NT2/D1 (cell line): ENCODE measurements around the gene NELL2.

ENCODE experiments used
- DNase-seq: peaks from one replicate; pipeline ENCODE4 v3.0.0-alpha.2; 2011; ENCODE audit warnings: low read depth, low spot score
- H3K27me3 ChIP-seq: 2 replicates; pipeline ENCODE4 v1.6.0; 2011; ENCODE audit warnings: mild to moderate bottlenecking; ENCODE audit not compliant: insufficient read length, insufficient read depth
- H3K36me3 ChIP-seq: 2 replicates; pipeline ENCODE4 v1.6.1; 2011; ENCODE audit warnings: mild to moderate bottlenecking, low read length, mixed read lengths; ENCODE audit not compliant: insufficient read depth, insufficient read length
- H3K4me1 ChIP-seq: 2 replicates; pipeline ENCODE4 v1.5.1; 2011; ENCODE audit not compliant: insufficient read depth, insufficient read length
- H3K4me3 ChIP-seq: 2 replicates; pipeline ENCODE4 v1.5.1; 2011; ENCODE audit warnings: low read depth; ENCODE audit not compliant: insufficient read length
- H3K9ac ChIP-seq: 2 replicates; pipeline ENCODE4 v1.6.0; 2011; ENCODE audit warnings: low read depth; ENCODE audit not compliant: insufficient read length
- H3K9me3 ChIP-seq: 2 replicates; pipeline ENCODE4 v1.5.1; 2011; ENCODE audit warnings: mild to moderate bottlenecking, low read length; ENCODE audit not compliant: insufficient read depth
- SUZ12 ChIP-seq: IDR thresholded peaks from 2 replicates; pipeline ENCODE4 v1.6.1; 2011; ENCODE audit not compliant: insufficient read length, insufficient read depth; ENCODE audit errors: extremely low read depth
- YY1 ChIP-seq: IDR thresholded peaks from 2 replicates; pipeline ENCODE4 v1.6.1; 2011; ENCODE audit not compliant: insufficient read length, insufficient read depth
- ZNF274 ChIP-seq: IDR thresholded peaks from 2 replicates; pipeline ENCODE4 v1.6.1; 2011; ENCODE audit warnings: mild to moderate bottlenecking, low read depth, low read length

NELL2 gene

DNA sequence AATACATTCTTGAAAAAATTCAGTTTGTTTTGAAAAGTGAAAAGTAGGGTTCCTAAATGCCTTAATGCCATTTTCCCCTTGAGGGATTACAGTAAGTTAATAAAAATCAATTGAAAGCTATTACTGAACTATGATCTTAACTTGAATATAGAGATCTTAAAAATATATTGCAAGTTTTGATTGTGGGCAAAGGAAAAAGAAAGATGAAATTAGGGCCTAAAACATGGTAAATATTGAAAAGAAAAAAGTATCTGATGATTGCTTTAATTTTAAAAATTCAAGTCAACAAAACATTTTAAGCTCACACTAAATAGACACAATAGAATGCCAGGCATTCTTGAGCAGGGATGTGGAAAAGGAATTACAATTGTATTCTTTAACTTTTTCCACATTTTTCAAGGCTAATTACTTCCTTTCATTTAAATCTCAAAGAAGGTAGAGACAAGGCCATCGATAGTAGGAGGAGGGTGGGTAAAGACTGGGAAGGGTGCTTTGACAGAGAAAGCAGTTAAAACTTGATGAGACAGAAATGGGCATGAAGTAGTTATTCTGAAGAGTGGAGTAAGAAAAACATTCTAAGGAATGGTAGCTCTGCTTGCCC lies 294.4 kb downstream of the NELL2 start:
- TF ChIP-seq SUZ12 (no peak), ZNF274 (no peak), YY1 (no peak)
- H3K9ac ChIP-seq = no peak overlapping the region
- H3K36me3 ChIP-seq = no peaks in the 10 kb centered on the region
- peaks cover 10% of the 10 kb centered on the region; the same call in 1 of the 2 replicates for H3K9me3 ChIP-seq
- H3K4me1 ChIP-seq = no peaks in the 10 kb centered on the region
- DNase-seq = peak; percentile 72
- H3K27me3 ChIP-seq = no peaks in the 10 kb centered on the region
- H3K4me3 ChIP-seq = no peak overlapping the region

- no peak for DNase-seq
- Histone ChIP-seq H3K9ac (no peak overlapping the region), H3K9me3 (no peaks in the 10 kb centered on the region), H3K4me1 (no peaks in the 10 kb centered on the region), H3K36me3 (no peaks in the 10 kb centered on the region), H3K27me3 (no peaks in the 10 kb centered on the region), H3K4me3 (no peak overlapping the region)
- no peak for TF ChIP-seq ZNF274
- TF ChIP-seq SUZ12 = no peak
These were observed 301.5 kb downstream of the NELL2 start for GRCh38 chr12:44574586-44574985.

DNA sequence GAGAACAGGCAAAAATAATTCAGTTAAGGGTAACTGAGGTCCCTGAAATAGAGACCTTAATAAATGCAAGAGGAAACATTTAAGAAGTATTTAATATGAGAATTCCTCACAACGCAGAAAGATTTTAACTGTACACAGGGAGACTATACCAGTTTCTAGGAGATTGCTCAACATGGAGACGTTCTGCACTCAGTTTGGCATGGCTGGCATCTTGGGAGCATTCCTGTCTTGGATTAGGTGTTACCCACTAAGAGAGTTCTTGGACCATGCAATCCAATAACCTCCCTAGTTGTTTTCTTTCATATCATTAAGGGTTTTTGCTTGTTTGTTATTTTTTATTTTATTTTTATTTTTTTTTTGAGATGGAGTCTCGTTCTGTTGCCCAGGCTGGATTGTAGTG lies 302.4 kb downstream of the NELL2 start:
- no peak for DNase-seq
- H3K4me3 ChIP-seq = no peak overlapping the region
- TF ChIP-seq SUZ12 (no peak), ZNF274 (no peak), YY1 (no peak)
- no peaks in the 10 kb centered on the region for H3K4me1 ChIP-seq
- no peaks in the 10 kb centered on the region for H3K27me3 ChIP-seq
- no peak overlapping the region for H3K9ac ChIP-seq
- no peaks in the 10 kb centered on the region for H3K36me3 ChIP-seq
- no peaks in the 10 kb centered on the region for H3K9me3 ChIP-seq

DNA sequence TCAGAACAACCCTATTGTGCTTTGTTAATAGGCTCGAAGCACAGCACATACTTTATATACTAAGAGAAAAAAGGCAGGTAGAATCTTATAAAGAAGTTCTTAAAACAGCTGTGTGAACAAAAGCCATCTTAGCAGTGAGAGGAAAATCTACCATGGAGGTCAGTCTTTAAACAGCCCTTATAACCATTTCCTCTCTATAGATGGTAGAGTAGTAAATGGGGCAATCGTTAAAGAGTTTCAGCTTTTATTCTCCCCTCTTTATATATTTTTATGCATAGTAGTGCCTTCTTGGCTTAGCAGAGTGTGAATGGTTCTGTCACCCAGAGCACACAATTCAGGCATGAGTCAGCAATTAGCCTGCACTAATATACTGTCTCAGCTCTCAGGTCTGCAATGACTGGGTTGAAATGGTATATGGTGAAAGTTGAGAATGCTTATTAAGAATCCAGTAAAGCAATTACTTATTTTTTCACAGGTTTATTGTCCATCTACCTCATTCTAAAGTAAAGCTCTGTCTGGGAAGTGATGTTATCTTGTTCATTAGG lies 305.0 kb downstream of the NELL2 start:
- Histone ChIP-seq H3K9ac (no peak overlapping the region), H3K27me3 (no peaks in the 10 kb centered on the region), H3K9me3 (no peaks in the 10 kb centered on the region), H3K36me3 (no peaks in the 10 kb centered on the region), H3K4me1 (no peaks in the 10 kb centered on the region), H3K4me3 (no peak overlapping the region)
- no peak for TF ChIP-seq SUZ12
- TF ChIP-seq ZNF274 = no peak
- TF ChIP-seq YY1 = no peak
- no peak for DNase-seq

DNA sequence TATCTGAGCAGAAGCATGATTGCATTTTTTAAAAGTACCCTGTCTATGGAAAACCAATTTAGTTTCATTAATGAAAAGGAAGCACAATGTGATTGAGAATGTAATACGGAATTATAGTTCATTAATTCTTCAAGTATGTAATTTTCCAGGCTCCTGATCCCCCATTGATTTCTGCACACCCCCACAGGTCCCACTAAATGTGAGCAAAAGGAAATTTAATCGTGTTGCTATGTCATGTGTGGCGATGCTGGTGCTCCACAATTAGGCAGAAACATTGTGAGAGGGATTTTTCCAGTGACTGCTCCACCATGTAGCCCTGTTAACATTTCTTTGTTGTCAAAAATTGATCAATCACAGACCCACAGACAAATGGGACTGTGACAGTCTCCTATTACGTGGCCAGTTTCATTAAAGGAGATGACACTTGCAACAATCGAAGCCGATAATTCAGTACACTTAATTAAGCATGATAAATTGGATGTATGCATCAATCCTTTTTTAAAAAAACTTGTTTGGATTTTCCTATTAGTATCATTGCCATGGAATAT lies 306.0 kb downstream of the NELL2 start:
- Histone ChIP-seq H3K4me3 (no peak overlapping the region), H3K27me3 (no peaks in the 10 kb centered on the region), H3K36me3 (no peaks in the 10 kb centered on the region), H3K4me1 (no peaks in the 10 kb centered on the region), H3K9me3 (no peaks in the 10 kb centered on the region), H3K9ac (no peak overlapping the region)
- TF ChIP-seq YY1 = no peak
- TF ChIP-seq SUZ12 = no peak
- no peak for TF ChIP-seq ZNF274
- DNase-seq = no peak

DNA sequence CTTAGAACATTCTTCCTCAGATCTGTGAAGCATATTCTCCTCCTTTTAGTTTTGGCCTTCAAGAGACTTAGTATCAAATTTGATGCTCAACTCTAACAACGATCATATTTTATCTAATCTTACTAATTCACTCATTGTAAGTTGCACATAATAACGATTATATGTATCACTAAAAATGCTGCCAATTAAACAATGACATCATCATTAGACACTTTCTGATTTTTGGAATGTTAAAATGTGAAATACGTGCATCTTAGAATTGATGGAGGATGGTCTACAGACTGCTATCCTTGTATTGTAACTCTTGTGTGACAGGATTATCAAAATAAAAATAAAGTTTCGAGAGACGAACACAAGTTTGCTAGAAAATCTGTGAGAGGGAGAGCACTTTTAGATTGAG lies 311.0 kb downstream of the NELL2 start:
- Histone ChIP-seq H3K9me3 (no peaks in the 10 kb centered on the region), H3K4me3 (no peak overlapping the region), H3K36me3 (no peaks in the 10 kb centered on the region), H3K4me1 (no peaks in the 10 kb centered on the region), H3K9ac (no peak overlapping the region), H3K27me3 (no peaks in the 10 kb centered on the region)
- TF ChIP-seq ZNF274 (no peak), SUZ12 (no peak), YY1 (no peak)
- DNase-seq = no peak

- no peak for DNase-seq
- H3K27me3 ChIP-seq = no peaks in the 10 kb centered on the region
- no peak for TF ChIP-seq SUZ12
- no peak for TF ChIP-seq YY1
- TF ChIP-seq ZNF274 = no peak
- no peak overlapping the region for H3K9ac ChIP-seq
- H3K4me3 ChIP-seq = no peak overlapping the region
- no peaks in the 10 kb centered on the region for H3K4me1 ChIP-seq
- H3K36me3 ChIP-seq = no peaks in the 10 kb centered on the region
- H3K9me3 ChIP-seq = no peaks in the 10 kb centered on the region
These were observed 312.6 kb downstream of the NELL2 start for GRCh38 chr12:44563486-44563885.
